Measurements from ENCODE around the gene RPL32.
"Not testable (repeated sequence)": the region's sequence is repeated elsewhere in the genome, so short reads cannot be mapped to it uniquely, and the experiment has no call there.

Gene RPL32

DNA sequence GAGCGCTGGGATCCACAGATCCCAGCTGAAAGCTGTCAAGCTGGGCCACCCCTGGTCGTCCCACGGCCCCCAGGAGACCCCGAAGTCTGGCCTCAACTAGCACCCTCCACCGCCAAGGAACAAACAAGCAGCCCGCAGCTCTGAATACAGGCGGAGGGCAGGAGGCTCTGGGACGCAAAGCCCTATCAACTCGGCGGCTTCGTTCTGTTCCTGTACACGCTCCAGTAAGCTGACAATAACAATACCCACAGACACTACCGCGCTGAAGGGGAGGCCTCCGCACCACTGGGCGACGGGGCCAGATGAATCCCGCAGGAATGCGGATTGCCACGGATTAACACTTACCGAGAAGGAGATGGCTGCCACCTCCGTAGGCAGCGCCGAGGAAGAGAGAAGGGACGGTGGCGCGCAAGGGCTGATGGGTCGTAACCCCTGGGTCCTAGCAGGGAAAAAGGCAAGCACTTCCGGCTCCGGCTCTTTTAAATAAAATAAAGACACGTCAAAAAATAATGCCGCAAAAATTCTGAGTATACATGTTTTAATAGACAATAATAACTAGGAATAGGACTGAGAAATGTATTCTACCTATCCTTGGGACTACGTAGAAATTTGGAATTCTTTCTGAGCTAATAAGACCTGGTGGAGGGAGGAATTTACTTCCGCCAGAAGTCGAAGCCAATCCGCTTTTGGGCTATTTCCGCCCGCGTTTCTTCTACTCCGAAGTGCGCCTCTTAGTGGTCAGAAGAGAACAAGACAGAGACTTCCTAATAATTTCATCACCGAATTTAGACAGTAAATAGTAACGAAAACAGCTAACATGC lies at the start of gene RPL32:
Gene RPL32, minus strand, starts transcription at position 417 of the 821 bp plus-strand sequence. CDS start 1,328 bp downstream, outside the sequence.
- Mint-ChIP-seq H3K27ac (peak within 1 kb of the TSS; percentile 100), H3K36me3 (peaks cover 42% of the 10 kb centered on the region), H3K4me1 (peaks cover 41% of the 10 kb centered on the region), H3K27me3 (no peaks in the 10 kb centered on the region), H3K4me3 (peak within 1 kb of the TSS; percentile 99), H3K9me3 (no peaks in the 10 kb centered on the region)

DNA sequence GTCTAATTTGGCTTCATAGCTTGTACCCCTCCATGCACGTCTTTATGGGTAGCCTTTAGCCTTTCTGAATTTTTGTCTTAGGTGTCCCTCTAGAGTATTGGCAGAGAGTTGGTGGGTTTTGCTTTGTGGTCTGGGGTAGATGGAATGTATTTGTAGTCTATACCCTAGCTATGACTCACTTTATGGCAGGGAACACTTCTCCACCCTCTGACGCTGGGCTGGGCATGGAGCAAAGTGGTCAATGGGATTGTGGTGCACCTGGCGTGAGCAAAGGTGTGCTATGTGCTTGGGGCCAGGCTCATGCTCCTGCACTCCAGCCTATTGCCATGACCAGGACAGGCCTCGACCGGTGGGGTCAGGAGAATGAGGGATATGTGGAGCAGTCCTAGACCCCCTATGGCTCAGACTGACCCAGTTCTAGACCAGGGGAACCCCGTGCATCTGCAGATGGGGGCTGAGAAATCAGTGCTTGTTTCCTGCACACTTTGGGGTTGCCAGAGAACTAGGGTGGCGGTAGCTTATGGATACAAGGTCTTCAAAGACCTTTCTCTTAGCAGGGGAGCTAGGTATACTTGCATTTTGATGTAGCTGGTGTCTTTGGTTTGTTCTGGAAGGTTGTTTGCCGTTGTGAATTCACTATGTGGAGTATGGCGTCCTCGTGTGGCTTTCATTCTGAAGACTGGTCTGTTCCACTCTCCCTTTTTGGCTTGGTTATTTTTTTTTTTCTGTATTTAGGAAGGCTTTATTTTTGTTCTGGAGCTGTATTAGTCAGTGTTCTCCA lies 49.4 kb upstream of the RPL32 start:
- Mint-ChIP-seq H3K9me3 (no peaks in the 10 kb centered on the region), H3K27ac (no peak overlapping the region), H3K4me3 (no peak overlapping the region), H3K36me3 (no peaks in the 10 kb centered on the region), H3K4me1 (peaks cover 22% of the 10 kb centered on the region), H3K27me3 (peaks cover 4% of the 10 kb centered on the region)

- peak overlapping the region; percentile 67 for H3K4me3 Mint-ChIP-seq
- H3K27ac Mint-ChIP-seq: no peak overlapping the region
- no peaks in the 10 kb centered on the region for H3K36me3 Mint-ChIP-seq
- peaks cover 4% of the 10 kb centered on the region for H3K27me3 Mint-ChIP-seq
- H3K9me3 Mint-ChIP-seq: no peaks in the 10 kb centered on the region
- H3K4me1 Mint-ChIP-seq: peaks cover 23% of the 10 kb centered on the region
These were observed 45.4 kb upstream of the RPL32 start for GRCh38 chr3:12886736-12887135.

DNA sequence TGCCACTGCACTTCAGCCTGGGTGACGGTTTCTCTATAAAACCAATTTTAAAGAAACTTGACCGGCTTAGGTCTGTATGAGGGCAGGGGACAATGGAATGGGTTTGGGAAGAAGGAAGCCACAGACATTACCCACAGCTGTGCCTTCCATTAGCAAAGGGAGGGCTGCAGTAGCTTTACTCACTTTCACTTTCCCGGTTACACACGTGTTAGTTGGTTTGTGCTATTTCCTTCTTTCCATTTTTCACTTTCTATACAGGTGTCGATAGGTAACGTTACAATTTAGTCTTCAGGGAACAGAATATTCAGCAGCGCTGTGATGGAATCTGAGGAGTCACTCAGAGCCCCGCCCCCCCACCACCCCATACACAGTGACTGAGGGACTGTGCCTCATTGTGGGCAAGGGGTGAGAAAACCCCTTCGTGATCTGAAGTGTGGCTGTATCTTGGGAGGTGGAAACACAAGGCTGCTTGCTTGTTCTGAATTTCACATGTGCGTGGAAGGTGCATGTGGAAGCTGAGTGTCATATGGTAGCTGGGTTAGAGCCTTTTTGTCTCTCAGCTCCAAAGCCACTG lies 44.8 kb upstream of the RPL32 start:
- Mint-ChIP-seq H3K4me1 (peaks cover 21% of the 10 kb centered on the region), H3K9me3 (no peaks in the 10 kb centered on the region), H3K4me3 (peak overlapping the region; percentile 67), H3K27me3 (peaks cover 4% of the 10 kb centered on the region), H3K36me3 (no peaks in the 10 kb centered on the region), H3K27ac (no peak overlapping the region)

DNA sequence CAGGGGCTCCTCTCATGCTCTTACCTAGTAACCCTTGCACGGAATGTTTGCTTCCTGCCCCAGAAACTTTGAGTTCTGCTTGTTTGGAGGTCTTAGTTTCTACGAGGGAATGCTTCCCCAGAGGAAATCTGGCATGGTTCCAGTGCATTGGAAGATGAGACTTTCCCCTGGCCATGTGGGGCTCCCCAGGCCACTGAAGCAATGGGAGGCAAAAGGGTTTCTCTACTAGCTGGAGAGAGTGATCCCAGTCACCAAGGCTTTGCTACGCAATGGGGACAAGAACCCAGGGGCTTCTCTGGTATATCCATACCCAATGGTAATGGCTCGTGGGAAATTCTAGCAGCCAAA lies 44.2 kb upstream of the RPL32 start:
- Mint-ChIP-seq H3K27me3 (peaks cover 4% of the 10 kb centered on the region), H3K36me3 (no peaks in the 10 kb centered on the region), H3K4me3 (peak overlapping the region; percentile 67), H3K27ac (no peak overlapping the region), H3K4me1 (peaks cover 21% of the 10 kb centered on the region), H3K9me3 (no peaks in the 10 kb centered on the region)

- Mint-ChIP-seq H3K4me1 (peaks cover 21% of the 10 kb centered on the region), H3K4me3 (no peak overlapping the region), H3K36me3 (no peaks in the 10 kb centered on the region), H3K27ac (peak overlapping the region; percentile 37), H3K27me3 (peaks cover 3% of the 10 kb centered on the region), H3K9me3 (no peaks in the 10 kb centered on the region)
These were observed 43.6 kb upstream of the RPL32 start for GRCh38 chr3:12884790-12885582.

DNA sequence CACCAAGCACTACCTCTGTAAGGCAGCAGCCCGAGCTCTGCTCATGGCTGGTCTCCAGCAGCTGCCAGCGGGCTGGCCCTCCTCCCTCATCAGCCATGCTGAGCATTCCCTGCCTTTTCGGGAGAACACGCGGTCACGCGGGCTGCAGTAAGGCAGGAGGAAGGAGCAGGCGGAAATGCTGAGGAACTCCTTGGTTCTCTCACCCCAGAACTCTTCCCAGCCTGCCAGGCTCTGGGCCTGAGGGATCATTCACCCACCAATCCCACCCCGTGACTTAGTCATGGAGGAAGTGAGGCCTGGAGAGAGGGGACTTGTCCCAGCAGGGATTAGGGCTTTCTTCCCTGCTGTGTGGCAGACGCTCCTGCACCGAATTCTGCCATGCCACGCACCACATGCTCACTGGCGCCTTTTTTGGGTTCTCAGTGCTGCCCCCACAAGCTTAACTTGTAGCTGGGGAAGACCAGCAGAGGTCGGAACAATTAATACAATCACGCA lies 42.9 kb upstream of the RPL32 start:
- Mint-ChIP-seq H3K36me3 (no peaks in the 10 kb centered on the region), H3K27ac (no peak overlapping the region), H3K9me3 (no peaks in the 10 kb centered on the region)

GRCh38 chr3:12882336-12883310 lies 41.3 kb upstream of the RPL32 start:
- no peaks in the 10 kb centered on the region for H3K36me3 Mint-ChIP-seq
- peaks cover 21% of the 10 kb centered on the region for H3K4me1 Mint-ChIP-seq
- H3K27me3 Mint-ChIP-seq: no peaks in the 10 kb centered on the region
- H3K9me3 Mint-ChIP-seq: no peaks in the 10 kb centered on the region
- H3K27ac Mint-ChIP-seq: peak overlapping the region; percentile 51
- no peak overlapping the region for H3K4me3 Mint-ChIP-seq

More for the DNA sequence above, 42.9 kb upstream of the RPL32 start:
- no peak overlapping the region for H3K4me3 Mint-ChIP-seq
- H3K4me1 Mint-ChIP-seq: peaks cover 21% of the 10 kb centered on the region
- no peaks in the 10 kb centered on the region for H3K27me3 Mint-ChIP-seq

GRCh38 chr3:12881858-12882257 lies 40.5 kb upstream of the RPL32 start:
- H3K4me3 Mint-ChIP-seq, H3K27me3 Mint-ChIP-seq, H3K9me3 Mint-ChIP-seq, H3K36me3 Mint-ChIP-seq, H3K27ac Mint-ChIP-seq: not testable (repeated sequence)
- H3K4me1 Mint-ChIP-seq: peaks cover 16% of the 10 kb centered on the region

- H3K27ac Mint-ChIP-seq: no peak overlapping the region
- H3K9me3 Mint-ChIP-seq: no peaks in the 10 kb centered on the region
- no peaks in the 10 kb centered on the region for H3K36me3 Mint-ChIP-seq
- no peak overlapping the region for H3K4me3 Mint-ChIP-seq
- H3K4me1 Mint-ChIP-seq: no peaks in the 10 kb centered on the region
- H3K27me3 Mint-ChIP-seq: peaks cover 6% of the 10 kb centered on the region
These were observed 37.9 kb upstream of the RPL32 start for GRCh38 chr3:12879191-12879815.

DNA sequence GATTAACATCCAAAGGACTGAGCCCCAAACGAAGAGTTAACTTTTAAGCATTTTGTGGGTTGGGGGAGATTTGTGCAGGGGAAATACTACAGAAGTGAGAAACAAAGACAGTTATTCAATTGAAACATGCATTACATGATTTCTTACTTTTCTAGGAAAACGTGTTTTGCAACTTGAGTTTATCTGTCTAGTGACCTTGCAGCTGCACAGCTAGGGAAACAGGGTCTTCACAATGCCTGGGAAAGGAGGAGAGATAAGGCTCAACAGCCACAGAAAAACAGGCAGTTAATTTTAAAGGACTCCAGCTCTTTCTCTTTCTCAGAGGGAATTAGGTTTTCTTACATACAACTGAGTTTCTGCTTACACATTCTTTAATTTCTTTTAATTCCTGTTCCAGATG lies 37.4 kb upstream of the RPL32 start:
- H3K27ac Mint-ChIP-seq, H3K9me3 Mint-ChIP-seq, H3K4me1 Mint-ChIP-seq, H3K27me3 Mint-ChIP-seq, H3K4me3 Mint-ChIP-seq, H3K36me3 Mint-ChIP-seq: not testable (repeated sequence)

- Mint-ChIP-seq H3K4me1 (no peaks in the 10 kb centered on the region), H3K36me3 (no peaks in the 10 kb centered on the region), H3K27ac (no peak overlapping the region), H3K9me3 (no peaks in the 10 kb centered on the region), H3K27me3 (peaks cover 6% of the 10 kb centered on the region), H3K4me3 (no peak overlapping the region)
These were observed 36.8 kb upstream of the RPL32 start for GRCh38 chr3:12878141-12878574.

DNA sequence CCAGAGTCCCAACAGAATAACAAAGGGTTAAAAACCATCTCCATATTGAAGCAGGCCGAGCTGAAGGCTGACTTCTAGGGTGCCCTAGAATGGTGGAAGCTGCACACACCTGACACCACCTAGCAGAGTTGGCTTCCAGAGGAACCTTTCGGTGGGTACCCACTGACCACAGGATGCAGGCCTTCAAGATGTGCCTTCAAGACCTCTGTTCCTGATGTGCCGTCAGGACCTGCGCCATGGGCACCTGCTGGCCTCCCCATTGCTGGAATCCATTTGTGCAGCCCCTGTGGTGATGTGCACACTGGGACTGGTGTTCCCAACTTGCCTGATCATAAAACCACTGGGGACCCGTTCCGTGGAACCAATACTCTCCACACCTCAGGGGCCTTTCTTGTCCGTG lies 35.7 kb upstream of the RPL32 start:
- Mint-ChIP-seq H3K27ac (no peak overlapping the region), H3K9me3 (no peaks in the 10 kb centered on the region), H3K27me3 (peaks cover 6% of the 10 kb centered on the region), H3K4me1 (no peaks in the 10 kb centered on the region), H3K36me3 (no peaks in the 10 kb centered on the region), H3K4me3 (peak overlapping the region; percentile 15)
